ENCODE results near the gene MS4A4E. TPM values are rescaled to one million over a fixed set of nuclear protein-coding genes. Genes with fewer than 3 reads are reported as not detected.

MS4A4E gene
- total and polyA plus RNA-seq, 2 of the 8 experiments (the other 6 are each of a cell fraction or from before 2014, with no cell fraction given) = not detected

DNA sequence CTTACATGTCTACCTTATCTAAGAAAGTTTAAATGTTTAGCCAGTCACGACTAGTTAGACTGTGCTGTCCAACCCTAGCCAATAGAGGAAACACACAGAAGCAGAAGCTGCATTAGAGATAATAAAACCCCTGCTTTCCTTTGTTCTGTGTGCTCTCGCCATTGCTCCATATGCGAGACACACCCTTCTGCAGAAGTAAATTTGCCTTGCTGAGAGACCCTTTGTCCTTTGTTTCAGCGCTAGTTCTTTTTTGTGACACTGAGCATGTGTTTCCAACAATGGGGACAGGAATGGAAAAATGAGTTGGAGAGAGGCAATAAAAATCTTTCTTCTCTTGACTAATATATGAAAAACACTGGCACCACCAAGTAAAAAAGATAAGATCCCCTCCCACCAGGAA is 18.1 kb upstream of the MS4A4E start:
- Histone ChIP-seq H3K23me2 (ENCODE audit: low read depth, low read length) (no peaks in the 10 kb centered on the region), H2BK20ac (ENCODE audit: low read length) (0 out of 2 replicates have a peak overlapping the region, but pooled peaks have one; percentile 75), H2BK5ac (ENCODE audit: low read depth, low read length) (no peak overlapping the region), H2BK120ac (replicated peaks; ENCODE audit: low read depth, low read length) (no peak overlapping the region), H3K4me3 (ENCODE audit: extremely low read depth in 1 of 4, insufficient read depth in 2 of 4, low read depth in 3 of 4, low read length in 4 of 4) (no peak overlapping the region), H3K4ac (replicated peaks; ENCODE audit: insufficient read length, low read depth, low read length) (no peak overlapping the region), H3K4me2 (ENCODE audit: insufficient read depth in 1 of 2, low read depth in 2 of 2, low read length in 2 of 2) (no peak overlapping the region), H3K18ac (ENCODE audit: extremely low read depth, low read length) (no peak overlapping the region), H2BK15ac (ENCODE audit: low read length) (no peak overlapping the region), H3K9ac (replicated peaks in 1 of 4; ENCODE audit: extremely low read depth in 1 of 4, low read depth in 3 of 4, low read length in 3 of 4) (no peak overlapping the region), H3K27ac (ENCODE audit: low read depth, low read length) (no peak overlapping the region), H4K5ac (ENCODE audit: insufficient read length, low read depth, low read length) (no peak overlapping the region), H3K79me1 (ENCODE audit: low read depth, low read length) (no peaks in the 10 kb centered on the region), H4K91ac (replicated peaks; ENCODE audit: insufficient read length, low read length) (no peak overlapping the region), H3K4me1 (replicated peaks in 1 of 4; ENCODE audit: control insufficient read depth in 3 of 4, insufficient read depth in 4 of 4, low read length in 3 of 4) (peaks cover 0 to 3% (median 0%) of the 10 kb centered on the region in 4 experiments; a peak in 1 of 7 replicates), H2AFZ (ENCODE audit: low read length) (peak overlapping the region; percentile 61; the same call in 1 of the 2 replicates), H3K14ac (ENCODE audit: insufficient read length) (no peak overlapping the region), H4K8ac (ENCODE audit: extremely low read depth, insufficient read depth, low read length) (no peak overlapping the region), H2AK5ac (ENCODE audit: low read depth, low read length) (no peak overlapping the region), H3K79me2 (ENCODE audit: control insufficient read depth in 1 of 2, insufficient read depth in 2 of 2, low read length in 2 of 2) (no peaks in the 10 kb centered on the region; a peak in 1 of 4 replicates), H3K36me3 (ENCODE audit: control insufficient read depth in 2 of 4, insufficient read depth in 4 of 4, low read length in 3 of 4) (no peaks in the 10 kb centered on the region), H3K56ac (replicated peaks; ENCODE audit: insufficient read length, low read depth, low read length) (no peak overlapping the region), H4K20me1 (replicated peaks in 1 of 2; ENCODE audit: control insufficient read depth in 1 of 2, insufficient read depth in 2 of 2, low read length in 2 of 2) (no peaks in the 10 kb centered on the region), H3K9me3 (ENCODE audit: insufficient read depth in 2 of 2, low read depth in 1 of 2, low read length in 1 of 2) (no peaks in the 10 kb centered on the region), H3K23ac (ENCODE audit: insufficient read length) (no peak overlapping the region), H3K27me3 (replicated peaks in 1 of 4; ENCODE audit: control insufficient read depth in 3 of 4, extremely low read depth in 1 of 4, insufficient read depth in 3 of 4, low read length in 3 of 4) (no peaks in the 10 kb centered on the region), H2BK12ac (ENCODE audit: low read depth, low read length) (no peak overlapping the region)
- DNase-seq (ENCODE audit: low read depth in 1 of 2, low spot score in 2 of 2) (no peak), FAIRE-seq (no peak)
- CTCF ChIA-PET (ENCODE audit: partially characterized antibody) = no interaction called here
- POLR2A ChIA-PET (ENCODE audit: partially characterized antibody) = no interaction called here
- TF ChIP-seq GABPA (IDR thresholded peaks at IDR 0.05; ENCODE audit: borderline replicate concordance, insufficient read depth, low read length) (no peak), ASH2L (IDR thresholded peaks at IDR 0.05; ENCODE audit: low read length) (no peak), CBX5 (IDR thresholded peaks at IDR 0.05; ENCODE audit: low read depth, low read length) (no peak), YY1 (IDR thresholded peaks at IDR 0.05; ENCODE audit: low read depth, low read length) (no peak), SIRT6 (IDR thresholded peaks at IDR 0.05; ENCODE audit: low read length) (no peak), SRF (IDR thresholded peaks at IDR 0.05; ENCODE audit: low read depth, low read length) (no peak)
- TF ChIP-seq, protein P1, sequence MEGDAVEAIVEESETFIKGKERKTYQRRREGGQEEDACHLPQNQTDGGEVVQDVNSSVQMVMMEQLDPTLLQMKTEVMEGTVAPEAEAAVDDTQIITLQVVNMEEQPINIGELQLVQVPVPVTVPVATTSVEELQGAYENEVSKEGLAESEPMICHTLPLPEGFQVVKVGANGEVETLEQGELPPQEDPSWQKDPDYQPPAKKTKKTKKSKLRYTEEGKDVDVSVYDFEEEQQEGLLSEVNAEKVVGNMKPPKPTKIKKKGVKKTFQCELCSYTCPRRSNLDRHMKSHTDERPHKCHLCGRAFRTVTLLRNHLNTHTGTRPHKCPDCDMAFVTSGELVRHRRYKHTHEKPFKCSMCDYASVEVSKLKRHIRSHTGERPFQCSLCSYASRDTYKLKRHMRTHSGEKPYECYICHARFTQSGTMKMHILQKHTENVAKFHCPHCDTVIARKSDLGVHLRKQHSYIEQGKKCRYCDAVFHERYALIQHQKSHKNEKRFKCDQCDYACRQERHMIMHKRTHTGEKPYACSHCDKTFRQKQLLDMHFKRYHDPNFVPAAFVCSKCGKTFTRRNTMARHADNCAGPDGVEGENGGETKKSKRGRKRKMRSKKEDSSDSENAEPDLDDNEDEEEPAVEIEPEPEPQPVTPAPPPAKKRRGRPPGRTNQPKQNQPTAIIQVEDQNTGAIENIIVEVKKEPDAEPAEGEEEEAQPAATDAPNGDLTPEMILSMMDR (IDR thresholded peaks at IDR 0.05; ENCODE audit: control extremely low read depth in 1 of 3, insufficient read depth in 1 of 3, low read depth in 1 of 3, low read length in 3 of 3) = no peak
- 85% methylated on average over 4 of the region's 4 CpGs; no CpG with 5 or more reads in 1 of the 2 experiments for WGBS, 2 experiments (ENCODE audit: extremely low coverage in 1 of 2, insufficient coverage in 1 of 2, insufficient read length in 1 of 2, insufficient replicate concordance in 2 of 2, low coverage in 1 of 2, low lambda C conversion rate in 2 of 2, missing lambda C conversion rate in 1 of 2)
